ENCODE measurements around the gene PAM.

- no peak for TF ChIP-seq POLR2A (IDR thresholded peaks at IDR 0.05; ENCODE audit: low read depth, low read length)
- TF ChIP-seq POLR2AphosphoS5 (IDR thresholded peaks at IDR 0.05; ENCODE audit: low read depth, low read length), result no peak
- TF ChIP-seq TAF1 (IDR thresholded peaks at IDR 0.05; ENCODE audit: borderline replicate concordance, low read depth, low read length), result no peak
Measured at GRCh38 chr5:102932781-102933180, 177.7 kb downstream of the PAM start.

Measured in GM12892 (cell line).